GM12874 (cell line): ENCODE results near the gene SAAL1.

Source experiments
- TF ChIP-seq, protein P1 (sequence below): IDR thresholded peaks from 2 replicates; pipeline ENCODE4 v1.5.1; 2011; ENCODE audit warnings: low read depth, mild to moderate bottlenecking, control low read depth, low read length, moderate library complexity; ENCODE audit not compliant: insufficient read depth

Gene SAAL1

DNA sequence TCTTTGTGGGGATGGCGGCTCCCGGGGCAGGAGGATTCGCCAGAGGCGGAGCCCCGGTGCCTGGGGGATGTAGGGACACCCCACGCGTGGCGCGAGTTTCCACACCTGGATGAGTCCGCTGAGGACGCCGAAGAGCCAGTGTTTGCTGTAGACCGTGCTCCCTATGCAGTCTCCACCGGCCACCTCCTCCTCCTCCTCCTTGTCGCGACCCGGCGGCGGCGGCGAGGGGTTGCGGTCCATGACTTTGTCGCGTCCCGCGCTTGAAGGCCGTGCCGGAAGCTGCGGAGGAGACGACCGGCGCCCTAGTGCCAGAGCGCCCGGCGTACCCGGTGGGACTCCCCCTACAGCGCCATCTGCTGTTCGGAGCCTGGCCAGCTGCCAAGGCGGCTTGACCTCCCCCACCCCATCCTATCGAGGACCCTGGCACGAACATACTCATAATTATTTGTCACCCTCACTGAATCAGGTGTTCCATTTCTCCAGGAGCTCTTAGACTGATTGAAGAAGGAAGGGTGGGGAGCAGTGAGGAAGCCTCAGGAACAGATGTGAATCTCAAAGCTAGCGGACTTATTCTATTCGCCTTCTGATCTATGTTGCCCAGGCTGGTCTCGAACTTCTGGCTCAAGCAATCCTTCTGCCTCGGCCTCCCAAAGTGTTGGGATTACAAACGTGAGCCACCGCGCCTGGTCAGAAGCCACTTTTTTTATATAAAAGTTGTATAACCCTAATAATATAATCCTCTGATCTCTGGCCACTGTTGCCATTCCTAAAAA lies at the start of gene SAAL1:
SAAL1 (minus strand) TSS at position 281 of the 773 bp plus-strand sequence; CDS start at position 240, 41 bp downstream.
- TF ChIP-seq, protein P1, sequence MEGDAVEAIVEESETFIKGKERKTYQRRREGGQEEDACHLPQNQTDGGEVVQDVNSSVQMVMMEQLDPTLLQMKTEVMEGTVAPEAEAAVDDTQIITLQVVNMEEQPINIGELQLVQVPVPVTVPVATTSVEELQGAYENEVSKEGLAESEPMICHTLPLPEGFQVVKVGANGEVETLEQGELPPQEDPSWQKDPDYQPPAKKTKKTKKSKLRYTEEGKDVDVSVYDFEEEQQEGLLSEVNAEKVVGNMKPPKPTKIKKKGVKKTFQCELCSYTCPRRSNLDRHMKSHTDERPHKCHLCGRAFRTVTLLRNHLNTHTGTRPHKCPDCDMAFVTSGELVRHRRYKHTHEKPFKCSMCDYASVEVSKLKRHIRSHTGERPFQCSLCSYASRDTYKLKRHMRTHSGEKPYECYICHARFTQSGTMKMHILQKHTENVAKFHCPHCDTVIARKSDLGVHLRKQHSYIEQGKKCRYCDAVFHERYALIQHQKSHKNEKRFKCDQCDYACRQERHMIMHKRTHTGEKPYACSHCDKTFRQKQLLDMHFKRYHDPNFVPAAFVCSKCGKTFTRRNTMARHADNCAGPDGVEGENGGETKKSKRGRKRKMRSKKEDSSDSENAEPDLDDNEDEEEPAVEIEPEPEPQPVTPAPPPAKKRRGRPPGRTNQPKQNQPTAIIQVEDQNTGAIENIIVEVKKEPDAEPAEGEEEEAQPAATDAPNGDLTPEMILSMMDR = peak; percentile 91

DNA sequence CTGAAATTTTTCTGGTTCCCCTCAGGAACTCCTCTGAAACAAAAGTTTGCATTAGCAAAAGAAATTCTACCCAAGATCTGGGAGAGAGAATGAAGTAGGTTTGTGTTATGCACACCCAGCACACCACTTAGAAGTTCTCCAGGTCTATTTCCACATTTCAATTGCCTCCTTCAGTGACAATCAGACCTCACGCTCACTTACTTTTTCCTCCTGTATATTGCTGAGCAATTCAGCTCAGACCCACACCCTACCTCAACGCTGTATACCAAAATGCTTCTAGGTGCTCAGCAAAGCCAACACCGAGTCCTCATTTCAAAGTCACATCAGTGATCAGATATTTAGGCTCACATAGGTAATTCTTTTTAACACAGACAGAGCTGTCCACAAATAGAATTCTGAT lies 45.7 kb upstream of the SAAL1 start:
- TF ChIP-seq, protein P1 = no peak

DNA sequence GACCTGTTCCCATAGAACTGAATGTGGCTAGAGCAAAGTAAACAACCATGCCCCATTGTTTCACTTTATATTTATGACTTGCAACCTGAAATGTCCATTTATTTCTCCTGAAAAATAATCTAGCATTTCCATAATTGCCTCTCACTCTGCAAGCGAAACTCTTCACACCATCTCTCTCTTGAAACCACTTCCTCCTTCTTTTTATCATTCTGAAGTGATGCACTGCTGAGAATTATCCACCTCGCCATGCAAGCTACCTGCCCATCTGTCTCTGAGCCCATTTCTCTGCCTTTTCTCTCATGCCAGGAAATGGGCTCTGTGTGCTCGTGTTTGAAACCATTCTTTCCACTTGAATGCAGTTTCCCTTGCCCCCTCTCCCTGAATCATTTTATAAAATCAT lies 40.0 kb upstream of the SAAL1 start:
- TF ChIP-seq, protein P1 = no peak

DNA sequence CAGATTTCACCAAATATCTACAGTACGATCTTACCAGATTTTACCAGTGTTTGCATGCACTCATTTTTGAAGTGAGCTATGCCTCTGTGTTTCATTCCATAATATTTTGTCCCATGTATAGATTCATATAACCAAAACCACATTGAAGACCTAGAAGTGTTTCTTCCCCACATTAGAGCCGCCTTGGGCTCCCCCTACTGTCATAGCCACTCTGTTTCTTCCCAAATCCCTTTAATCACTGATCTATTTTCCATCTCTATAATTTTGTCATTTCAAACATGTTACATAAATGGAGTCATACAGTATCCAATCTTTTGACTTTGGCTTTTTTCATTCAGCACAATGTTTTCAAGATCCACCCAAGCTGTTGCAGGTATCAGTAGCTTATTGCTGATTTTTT lies 39.1 kb upstream of the SAAL1 start:
- TF ChIP-seq, protein P1 = 0 out of 2 replicates have a peak, but pooled peaks have one; percentile 12

DNA sequence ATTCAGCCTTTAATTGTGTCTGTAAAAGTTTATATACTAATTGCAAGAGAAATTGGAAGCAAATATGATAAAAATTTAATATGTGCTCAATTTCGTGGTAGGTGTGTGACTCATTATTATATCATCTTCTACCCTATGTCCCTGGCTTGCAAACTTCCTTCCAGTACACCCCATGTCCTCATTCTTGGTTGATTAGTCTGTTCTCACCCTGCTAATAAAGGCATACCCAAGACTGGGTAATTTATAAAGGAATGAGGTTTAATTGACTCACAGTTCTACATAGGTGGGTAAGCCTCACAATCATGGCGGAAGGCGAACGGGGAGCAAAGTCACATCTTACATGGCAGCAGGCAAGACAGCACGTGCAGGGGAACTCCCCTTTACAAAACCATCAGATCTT lies 38.4 kb upstream of the SAAL1 start:
- TF ChIP-seq, protein P1 = no peak

GRCh38 chr11:18140145-18140544 lies 34.3 kb upstream of the SAAL1 start:
- TF ChIP-seq, protein P1 = no peak

DNA sequence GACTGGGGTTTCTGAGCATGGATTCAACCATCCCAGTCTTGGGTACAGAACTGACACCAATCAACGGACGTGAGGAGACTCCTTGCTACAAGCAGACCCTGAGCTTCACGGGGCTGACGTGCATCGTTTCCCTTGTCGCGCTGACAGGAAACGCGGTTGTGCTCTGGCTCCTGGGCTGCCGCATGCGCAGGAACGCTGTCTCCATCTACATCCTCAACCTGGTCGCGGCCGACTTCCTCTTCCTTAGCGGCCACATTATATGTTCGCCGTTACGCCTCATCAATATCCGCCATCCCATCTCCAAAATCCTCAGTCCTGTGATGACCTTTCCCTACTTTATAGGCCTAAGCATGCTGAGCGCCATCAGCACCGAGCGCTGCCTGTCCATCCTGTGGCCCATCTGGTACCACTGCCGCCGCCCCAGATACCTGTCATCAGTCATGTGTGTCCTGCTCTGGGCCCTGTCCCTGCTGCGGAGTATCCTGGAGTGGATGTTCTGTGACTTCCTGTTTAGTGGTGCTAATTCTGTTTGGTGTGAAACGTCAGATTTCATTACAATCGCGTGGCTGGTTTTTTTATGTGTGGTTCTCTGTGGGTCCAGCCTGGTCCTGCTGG lies 31.4 kb upstream of the SAAL1 start:
- TF ChIP-seq, protein P1 = no peak
